Smooth muscle cell (in vitro differentiated cells): Measurements from ENCODE around the gene CAMKK2. TPM values are rescaled to one million over a fixed set of nuclear protein-coding genes. Genes with fewer than 3 reads are reported as not detected.

ENCODE experiments used
- DNase-seq: peaks from one replicate; lab custom pipeline; 2025; ENCODE audit not compliant: unreplicated experiment; lab: John Stamatoyannopoulos, UW
- H2AFZ ChIP-seq: fragments of 200-600 bp; sonication (generic); 2 replicates; pipeline ENCODE4 v1.6.0; 2016; ENCODE audit warnings: antibody characterized with exemption, low read depth, mild to moderate bottlenecking
- H3F3A ChIP-seq: fragments of 200-600 bp; sonication (generic); 2 replicates; pipeline ENCODE4 v1.6.0; 2017; ENCODE audit warnings: antibody characterized with exemption, low read depth
- H3K27ac ChIP-seq: fragments of 200-600 bp; sonication (generic); 2 replicates; pipeline ENCODE4 v1.5.1; 2016; ENCODE audit warnings: low read depth, mild to moderate bottlenecking
- H3K27me3 ChIP-seq: fragments of 200-600 bp; sonication (generic); 2 replicates; pipeline ENCODE4 v1.6.1; 2016; ENCODE audit warnings: low read depth, mild to moderate bottlenecking
- H3K36me3 ChIP-seq: fragments of 200-600 bp; sonication (generic); 2 replicates; pipeline ENCODE4 v1.5.1; 2016; ENCODE audit warnings: low read depth
- H3K4me1 ChIP-seq: fragments of 200-600 bp; sonication (generic); 2 replicates; pipeline ENCODE4 v1.5.1; 2016; ENCODE audit warnings: low read depth
- H3K4me2 ChIP-seq: fragments of 200-600 bp; sonication (generic); 2 replicates; pipeline ENCODE4 v1.6.0; 2016; ENCODE audit warnings: mild to moderate bottlenecking
- H3K4me3 ChIP-seq: fragments of 200-600 bp; sonication (generic); 2 replicates; pipeline ENCODE4 v1.5.1; 2016; ENCODE audit warnings: mild to moderate bottlenecking
- H3K79me2 ChIP-seq: fragments of 200-600 bp; sonication (generic); 2 replicates; pipeline ENCODE4 v1.6.0; 2016; ENCODE audit warnings: low read depth, mild to moderate bottlenecking
- H3K9ac ChIP-seq: fragments of 200-600 bp; sonication (generic); 2 replicates; pipeline ENCODE4 v1.6.0; 2016; ENCODE audit warnings: low read depth
- H3K9me3 ChIP-seq: fragments of 200-600 bp; sonication (generic); replicated peaks from 2 replicates; pipeline ENCODE4 v1.5.1; 2016; ENCODE audit warnings: low read depth
- H4K20me1 ChIP-seq: fragments of 200-600 bp; sonication (generic); 2 replicates; pipeline ENCODE4 v1.6.0; 2016; ENCODE audit warnings: low read depth
- WGBS: methylation state at CpG from one replicate; pipeline ENCODE4 v1.1.7; 2016; ENCODE audit warnings: low lambda C conversion rate; 5-methylcytosine and 5-hydroxymethylcytosine counted together
- polyA plus RNA-seq: library from polyadenylated mRNA; unstranded; fragments of >200 nt; fragmentation: Nextera tagmentation; extraction: Ambion mirVana; gene quantifications from 2 replicates; pipeline ENCODE4 v1.2.1, GENCODE V29; 2016
- total RNA-seq: library from RNA; depleted of rRNA; stranded (reverse); fragments of >200 nt; gene quantifications from 2 replicates; pipeline ENCODE4 v1.2.3, GENCODE V29; 2014
- TF ChIP-seq, protein P1 (sequence below): fragments of 200-600 bp; sonication (generic); IDR thresholded peaks from 2 replicates; pipeline ENCODE4 v1.5.1; 2017; ENCODE audit warnings: borderline replicate concordance, mild to moderate bottlenecking, antibody characterized with exemption; ENCODE audit not compliant: insufficient read depth, poor library complexity, severe bottlenecking

CAMKK2 gene
- total and polyA plus RNA-seq, 2 experiments from 2014 or later, result 13.3 to 23.4 TPM

DNA sequence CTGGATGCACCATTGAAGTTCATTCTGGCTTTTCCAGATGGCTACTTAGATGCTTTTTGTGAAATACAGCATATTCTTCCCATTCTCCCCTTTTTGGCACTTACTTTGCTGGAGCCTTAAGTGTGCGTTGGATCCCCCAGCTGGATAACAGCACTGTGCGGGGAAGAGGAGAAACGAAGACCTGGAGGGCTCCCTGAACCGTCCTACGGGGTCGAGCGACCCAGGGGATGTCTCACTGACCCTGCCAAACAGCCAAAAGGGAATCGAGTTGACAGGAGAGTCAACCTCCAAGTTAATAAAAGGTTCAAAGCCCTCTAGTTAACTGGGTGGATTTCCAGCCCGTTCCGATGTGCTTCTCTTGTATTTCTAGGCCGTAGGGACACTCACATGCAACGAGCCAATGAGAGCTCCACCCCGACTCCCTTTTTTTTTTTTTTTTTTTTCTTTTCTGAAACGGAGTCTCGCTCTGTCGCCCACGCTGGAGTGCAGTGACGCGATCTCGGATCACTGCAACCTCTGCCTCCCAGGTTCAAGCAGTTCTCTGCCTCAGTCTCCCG lies 1.0 kb upstream of the CAMKK2 start:
- Histone ChIP-seq H3K4me3 (peak overlapping the region; percentile 95), H2AFZ (peak overlapping the region; percentile 98), H3K79me2 (peaks cover 21% of the 10 kb centered on the region), H3K9me3 (no peaks in the 10 kb centered on the region), H3K36me3 (no peaks in the 10 kb centered on the region), H3F3A (no peaks in the 10 kb centered on the region), H3K27ac (peak overlapping the region; percentile 42), H4K20me1 (peaks cover 20% of the 10 kb centered on the region), H3K4me2 (peak overlapping the region; percentile 99), H3K9ac (peak overlapping the region; percentile 75), H3K27me3 (no peaks in the 10 kb centered on the region), H3K4me1 (peaks cover 19% of the 10 kb centered on the region)
- 3% methylated on average over 21 of the region's 21 CpGs for WGBS
- TF ChIP-seq, protein P1, sequence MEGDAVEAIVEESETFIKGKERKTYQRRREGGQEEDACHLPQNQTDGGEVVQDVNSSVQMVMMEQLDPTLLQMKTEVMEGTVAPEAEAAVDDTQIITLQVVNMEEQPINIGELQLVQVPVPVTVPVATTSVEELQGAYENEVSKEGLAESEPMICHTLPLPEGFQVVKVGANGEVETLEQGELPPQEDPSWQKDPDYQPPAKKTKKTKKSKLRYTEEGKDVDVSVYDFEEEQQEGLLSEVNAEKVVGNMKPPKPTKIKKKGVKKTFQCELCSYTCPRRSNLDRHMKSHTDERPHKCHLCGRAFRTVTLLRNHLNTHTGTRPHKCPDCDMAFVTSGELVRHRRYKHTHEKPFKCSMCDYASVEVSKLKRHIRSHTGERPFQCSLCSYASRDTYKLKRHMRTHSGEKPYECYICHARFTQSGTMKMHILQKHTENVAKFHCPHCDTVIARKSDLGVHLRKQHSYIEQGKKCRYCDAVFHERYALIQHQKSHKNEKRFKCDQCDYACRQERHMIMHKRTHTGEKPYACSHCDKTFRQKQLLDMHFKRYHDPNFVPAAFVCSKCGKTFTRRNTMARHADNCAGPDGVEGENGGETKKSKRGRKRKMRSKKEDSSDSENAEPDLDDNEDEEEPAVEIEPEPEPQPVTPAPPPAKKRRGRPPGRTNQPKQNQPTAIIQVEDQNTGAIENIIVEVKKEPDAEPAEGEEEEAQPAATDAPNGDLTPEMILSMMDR, result no peak
- DNase-seq, result no peak

DNA sequence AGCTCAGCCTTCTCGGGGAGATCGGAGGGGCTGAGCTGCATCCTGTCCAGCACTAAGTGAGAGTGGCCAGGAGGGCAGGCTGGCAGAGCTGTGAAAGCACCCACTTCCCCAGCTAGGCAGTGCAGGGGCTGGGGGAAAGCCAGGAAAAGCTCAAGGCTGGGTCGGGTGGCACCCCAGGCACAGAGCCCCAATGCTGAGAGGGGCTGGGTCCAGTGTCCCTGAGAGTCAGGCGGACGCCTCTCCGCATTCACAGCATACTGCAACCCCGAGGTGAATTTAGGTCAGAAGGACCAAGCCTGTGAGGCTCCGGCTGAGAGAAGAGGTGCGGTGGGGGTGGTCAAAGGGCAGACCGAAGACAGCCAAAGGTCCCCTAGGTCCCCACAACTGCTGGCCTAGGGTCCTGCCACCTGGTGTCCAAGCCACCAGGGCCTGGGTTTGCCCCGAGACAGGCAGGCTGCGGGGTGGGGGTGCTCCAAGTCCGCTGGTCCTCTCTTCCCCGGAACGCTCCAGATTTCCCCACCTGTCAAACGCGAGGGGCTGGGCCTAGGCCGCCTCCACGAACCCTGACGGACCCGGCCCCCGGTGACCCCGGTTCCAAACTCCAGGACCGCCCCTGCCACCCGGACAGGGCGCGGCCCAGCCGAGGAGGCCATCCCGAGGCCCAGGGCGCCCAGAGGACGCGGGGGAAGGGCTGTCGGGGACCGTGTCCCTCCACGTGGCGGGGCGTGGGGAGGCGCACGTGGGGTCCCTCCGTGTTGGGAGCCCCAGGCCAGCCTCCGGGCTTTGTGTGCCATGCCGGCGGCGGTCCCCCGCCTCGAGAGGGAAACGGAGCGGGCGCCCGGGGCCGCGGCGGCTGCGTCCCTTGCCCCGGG lies 527 bp downstream of the CAMKK2 start:
- Histone ChIP-seq H3K4me3 (peak overlapping the region; percentile 95), H3K9me3 (no peaks in the 10 kb centered on the region), H3K4me2 (peak overlapping the region; percentile 100), H3K36me3 (no peaks in the 10 kb centered on the region), H3K4me1 (peaks cover 19% of the 10 kb centered on the region), H3K9ac (peak overlapping the region; percentile 68), H3K27ac (no peak overlapping the region), H4K20me1 (peaks cover 34% of the 10 kb centered on the region), H2AFZ (peak overlapping the region; percentile 80), H3F3A (no peaks in the 10 kb centered on the region), H3K79me2 (peaks cover 21% of the 10 kb centered on the region), H3K27me3 (no peaks in the 10 kb centered on the region)
- no peak for DNase-seq
- WGBS, result 2% methylated on average over 33 of the region's 55 CpGs
- TF ChIP-seq, protein P1, result no peak

DNA sequence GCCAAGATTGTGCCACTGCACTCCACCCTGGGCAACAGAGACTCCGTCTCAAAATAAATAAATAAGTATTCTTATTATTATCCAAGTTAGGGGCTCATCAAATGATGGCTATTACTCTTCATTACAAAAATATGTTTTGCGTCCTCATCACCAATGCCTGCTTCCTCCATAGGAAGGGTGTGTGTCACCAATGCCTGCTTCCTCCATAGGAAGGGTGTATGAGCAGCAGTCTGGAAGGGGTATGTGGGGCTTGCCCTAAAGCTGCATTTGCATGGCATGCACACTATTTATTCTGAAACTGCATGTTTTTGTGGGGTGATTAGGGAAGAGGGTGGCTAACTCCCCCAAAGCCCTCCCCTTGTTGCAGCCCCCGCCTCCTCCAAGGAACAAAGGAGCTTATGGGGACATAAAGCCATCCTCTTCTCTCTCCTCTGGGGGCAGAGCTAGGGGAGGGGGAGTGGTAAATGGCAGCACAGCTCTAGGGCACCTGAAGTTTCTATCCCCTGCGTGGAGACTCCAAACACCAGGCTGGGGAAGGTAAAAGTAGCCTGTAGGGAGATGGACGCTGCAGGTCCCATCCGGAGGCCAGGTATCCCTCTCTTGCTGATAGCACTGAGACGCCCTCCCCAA lies 1.3 kb downstream of the CAMKK2 start:
- peak overlapping the region; percentile 100 for H3K4me2 ChIP-seq
- H3K27me3 ChIP-seq, result no peaks in the 10 kb centered on the region
- peak overlapping the region; percentile 95 for H3K4me3 ChIP-seq
- no peak overlapping the region for H3K9ac ChIP-seq
- H4K20me1 ChIP-seq, result peaks cover 40% of the 10 kb centered on the region
- peaks cover 19% of the 10 kb centered on the region for H3K4me1 ChIP-seq
- WGBS, result 41% methylated on average over 7 of the region's 7 CpGs
- no peaks in the 10 kb centered on the region for H3K9me3 ChIP-seq
- TF ChIP-seq, protein P1, result no peak
- H3K27ac ChIP-seq, result no peak overlapping the region
- H3K79me2 ChIP-seq, result peaks cover 21% of the 10 kb centered on the region
- no peaks in the 10 kb centered on the region for H3K36me3 ChIP-seq
- H3F3A ChIP-seq, result no peaks in the 10 kb centered on the region
- H2AFZ ChIP-seq, result no peak overlapping the region
- no peak for DNase-seq
